ENCODE results near the gene TRIM40. TPM values are rescaled to one million over a fixed set of nuclear protein-coding genes. Genes with fewer than 3 reads are reported as not detected.

Gene TRIM40
- total and polyA plus RNA-seq, 2 of the 13 experiments (the other 11 are each of a cell fraction or from before 2014, with no cell fraction given), result 0.58 TPM; not detected in 1

- TF ChIP-seq AFF4 (CRISPR knock-in tag; IDR thresholded peaks at IDR 0.05), result 0 out of 2 replicates have a peak, but pooled peaks have one; percentile 51
- no peak for TF ChIP-seq WIZ (CRISPR knock-in tag; IDR thresholded peaks at IDR 0.05)
- TF ChIP-seq ARID5B (CRISPR knock-in tag; IDR thresholded peaks at IDR 0.05), result peak; percentile 73
- TF ChIP-seq CSRNP2 (CRISPR knock-in tag; conservative IDR thresholded peaks at IDR 0.05; ENCODE audit: low read depth), result no peak
- TF ChIP-seq ZNF33A (CRISPR knock-in tag; IDR thresholded peaks at IDR 0.05; ENCODE audit: borderline replicate concordance), result no peak
- TF ChIP-seq MED1 (CRISPR knock-in tag; IDR thresholded peaks at IDR 0.05), result peak; percentile 50
- no peak for TF ChIP-seq CERS6 (CRISPR knock-in tag; IDR thresholded peaks at IDR 0.05)
- TF ChIP-seq ATM (IDR thresholded peaks at IDR 0.05; ENCODE audit: borderline replicate concordance), result no peak
- no peak for TF ChIP-seq GATA4 (IDR thresholded peaks at IDR 0.05; ENCODE audit: borderline replicate concordance, low read depth)
- TF ChIP-seq ZNF3 (CRISPR knock-in tag; IDR thresholded peaks at IDR 0.05), result no peak
- no peak for TF ChIP-seq AKAP8 (CRISPR knock-in tag; IDR thresholded peaks at IDR 0.05)
- no peak for TF ChIP-seq MAFF (IDR thresholded peaks at IDR 0.05; ENCODE audit: low read depth, low read length)
- no peak for TF ChIP-seq FLYWCH1 (CRISPR knock-in tag; IDR thresholded peaks at IDR 0.05)
- no peak for TF ChIP-seq ZBTB4 (CRISPR knock-in tag; IDR thresholded peaks at IDR 0.05; ENCODE audit: borderline replicate concordance)
These were observed 4.8 kb upstream of the TRIM40 start (continued) for GRCh38 chr6:30130887-30131862.

All from HepG2 (cell line).